ENCODE results near the gene MIB1. TPM values are rescaled to one million over a fixed set of nuclear protein-coding genes. Genes with fewer than 3 reads are reported as not detected.
"Not testable (repeated sequence)": the region's sequence is repeated elsewhere in the genome, so short reads cannot be mapped to it uniquely, and the experiment has no call there.

MIB1 gene
- total RNA-seq, 1 donor: 64.4 TPM

- H3K27ac ChIP-seq (ENCODE audit: low read depth, low read length): no peak overlapping the region
- no peak overlapping the region for H3K4me2 ChIP-seq (ENCODE audit: insufficient read depth, low read length)
- H2AFZ ChIP-seq (ENCODE audit: low read length): no peak overlapping the region
- H3K4me3 ChIP-seq (ENCODE audit: insufficient read depth, low read length): no peak overlapping the region
- H4K20me1 ChIP-seq (ENCODE audit: insufficient read depth, low read length): no peaks in the 10 kb centered on the region
- no peak for DNase-seq (ENCODE audit: insufficient read length, low spot score, missing footprints)
- no peaks in the 10 kb centered on the region for H3K79me2 ChIP-seq (ENCODE audit: insufficient read depth, low read length)
- no peaks in the 10 kb centered on the region for H3K36me3 ChIP-seq (ENCODE audit: insufficient read depth, low read length)
- no peaks in the 10 kb centered on the region for H3K4me1 ChIP-seq (ENCODE audit: insufficient read depth, low read length)
- H3K27me3 ChIP-seq (ENCODE audit: insufficient read depth, low read length): no peaks in the 10 kb centered on the region
- H3K9me3 ChIP-seq (ENCODE audit: low read depth, low read length): no peaks in the 10 kb centered on the region
- TF ChIP-seq CTCF (IDR thresholded peaks at IDR 0.05; ENCODE audit: extremely low read depth, low read depth, low read length): no peak
These were observed 7.6 kb upstream of the MIB1 start for GRCh38 chr18:21733011-21733410.

DNA sequence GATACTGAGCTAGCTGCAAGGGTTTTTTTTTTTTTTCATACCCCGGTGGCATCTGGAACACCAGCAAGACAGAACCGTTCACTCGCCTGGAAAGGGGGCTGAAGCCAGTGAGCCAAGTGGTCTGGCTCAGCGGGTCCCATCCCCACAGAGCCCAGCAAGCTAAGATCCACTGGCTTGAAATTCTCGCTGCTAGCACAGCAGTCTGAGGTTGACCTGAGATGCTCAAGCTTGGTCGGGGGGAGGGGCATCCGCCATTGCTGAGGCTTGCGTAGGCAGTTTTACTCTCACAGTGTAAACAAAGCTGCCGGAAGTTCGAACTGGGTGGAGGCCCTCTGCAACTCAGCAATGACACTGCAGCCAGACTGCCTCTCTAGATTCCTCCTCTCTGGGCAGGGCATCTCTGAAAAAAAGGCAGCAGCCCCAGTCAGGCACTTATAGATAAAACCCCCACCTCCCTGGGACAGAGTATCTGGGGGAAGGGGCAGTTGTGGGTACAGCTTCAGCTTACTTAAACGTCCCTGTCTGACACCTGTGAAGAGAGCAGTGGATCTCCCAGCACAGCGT is 5.1 kb upstream of the MIB1 start:
- DNase-seq (ENCODE audit: insufficient read length, low spot score, missing footprints): no peak
- no peaks in the 10 kb centered on the region for H3K36me3 ChIP-seq (ENCODE audit: insufficient read depth, low read length)
- H3K4me3 ChIP-seq (ENCODE audit: insufficient read depth, low read length): no peak overlapping the region
- H2AFZ ChIP-seq (ENCODE audit: low read length): peak overlapping the region; percentile 44
- H3K27ac ChIP-seq (ENCODE audit: low read depth, low read length): no peak overlapping the region
- H3K4me2 ChIP-seq (ENCODE audit: insufficient read depth, low read length): no peak overlapping the region
- H3K27me3 ChIP-seq (ENCODE audit: insufficient read depth, low read length): no peaks in the 10 kb centered on the region
- H3K79me2 ChIP-seq (ENCODE audit: insufficient read depth, low read length): no peaks in the 10 kb centered on the region
- peaks cover 8% of the 10 kb centered on the region for H3K4me1 ChIP-seq (ENCODE audit: insufficient read depth, low read length)
- no peak for TF ChIP-seq CTCF (IDR thresholded peaks at IDR 0.05; ENCODE audit: extremely low read depth, low read depth, low read length)
- H4K20me1 ChIP-seq (ENCODE audit: insufficient read depth, low read length): no peaks in the 10 kb centered on the region
- no peaks in the 10 kb centered on the region for H3K9me3 ChIP-seq (ENCODE audit: low read depth, low read length)

GRCh38 chr18:21736926-21737325 is 3.7 kb upstream of the MIB1 start:
- H3K9me3 ChIP-seq (ENCODE audit: low read depth, low read length); H3K36me3 ChIP-seq (ENCODE audit: insufficient read depth, low read length); H3K4me2 ChIP-seq (ENCODE audit: insufficient read depth, low read length); DNase-seq (ENCODE audit: insufficient read length, low spot score, missing footprints); H2AFZ ChIP-seq (ENCODE audit: low read length); H3K27ac ChIP-seq (ENCODE audit: low read depth, low read length); H3K27me3 ChIP-seq (ENCODE audit: insufficient read depth, low read length); H4K20me1 ChIP-seq (ENCODE audit: insufficient read depth, low read length); H3K79me2 ChIP-seq (ENCODE audit: insufficient read depth, low read length); H3K4me3 ChIP-seq (ENCODE audit: insufficient read depth, low read length): not testable (repeated sequence)
- peaks cover 11% of the 10 kb centered on the region for H3K4me1 ChIP-seq (ENCODE audit: insufficient read depth, low read length)

DNA sequence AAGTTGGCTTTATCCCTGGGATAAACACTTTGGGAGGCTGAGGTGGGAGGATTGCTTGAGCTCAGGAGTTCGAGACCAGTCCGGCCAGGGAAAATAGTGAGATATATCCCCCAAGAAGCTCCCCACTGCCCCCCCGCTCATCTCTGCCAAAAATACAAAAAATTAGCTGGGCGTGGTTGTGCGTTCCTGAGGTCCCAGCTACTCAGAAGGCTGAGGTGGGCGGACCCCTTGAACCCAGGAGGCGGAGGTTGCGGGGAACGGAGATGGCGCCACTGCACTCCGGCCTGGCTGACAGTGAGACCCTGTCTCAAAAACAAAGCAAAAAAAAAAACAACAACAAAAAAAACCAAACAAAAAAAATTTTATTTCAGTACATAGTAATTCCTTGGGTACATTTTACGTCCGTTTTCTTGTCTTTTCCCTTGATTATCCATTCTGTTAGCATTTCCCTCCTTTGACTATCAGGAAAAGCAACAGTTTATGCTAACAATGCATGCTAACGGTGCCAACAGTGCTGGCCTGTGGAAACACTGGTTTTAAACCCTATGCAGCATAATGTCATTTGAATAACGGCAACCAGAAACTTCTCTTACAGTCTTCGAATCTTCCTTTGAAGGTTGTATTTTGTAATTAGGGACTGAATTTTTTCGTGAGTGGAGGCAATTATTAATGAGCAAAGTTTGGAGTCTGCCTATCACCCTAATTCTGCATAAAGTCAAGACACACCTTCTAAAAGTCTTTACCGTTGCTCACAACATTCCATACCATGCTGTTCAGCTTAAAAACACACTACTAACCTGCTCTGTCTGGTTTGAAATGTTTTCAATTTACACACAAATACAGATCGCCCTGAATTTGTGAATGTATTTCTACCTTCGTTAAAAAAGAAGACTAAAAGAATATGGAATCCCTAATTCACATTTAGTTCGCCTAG is 721 bp upstream of the MIB1 start:
- Histone ChIP-seq H3K27ac (ENCODE audit: low read depth, low read length) (peak overlapping the region; percentile 86), H3K4me3 (ENCODE audit: insufficient read depth, low read length) (peak overlapping the region; percentile 93), H3K36me3 (ENCODE audit: insufficient read depth, low read length) (no peaks in the 10 kb centered on the region), H3K4me1 (ENCODE audit: insufficient read depth, low read length) (peaks cover 16% of the 10 kb centered on the region), H3K4me2 (ENCODE audit: insufficient read depth, low read length) (peak overlapping the region; percentile 98), H4K20me1 (ENCODE audit: insufficient read depth, low read length) (peaks cover 4% of the 10 kb centered on the region), H2AFZ (ENCODE audit: low read length) (peak overlapping the region; percentile 92), H3K79me2 (ENCODE audit: insufficient read depth, low read length) (peaks cover 31% of the 10 kb centered on the region), H3K27me3 (ENCODE audit: insufficient read depth, low read length) (no peaks in the 10 kb centered on the region), H3K9me3 (ENCODE audit: low read depth, low read length) (no peaks in the 10 kb centered on the region)
- DNase-seq (ENCODE audit: insufficient read length, low spot score, missing footprints): no peak
- TF ChIP-seq CTCF (IDR thresholded peaks at IDR 0.05; ENCODE audit: extremely low read depth, low read depth, low read length): no peak
